GM19452 (cell line): ENCODE results near the gene B4GALT7.
"Not testable (repeated sequence)": the region's sequence is repeated elsewhere in the genome, so short reads cannot be mapped to it uniquely, and the experiment has no call there.

Experiments
- ATAC-seq: cut with Tn5 transposase; IDR thresholded peaks from one replicate; pipeline ENCODE4 v1.9.1; 2021; ENCODE audit not compliant: unreplicated experiment

B4GALT7 gene

GRCh38 chr5:177599731-177600507, at the start of gene B4GALT7:
Gene B4GALT7 (plus strand): TSS chr5:177600132. CDS start chr5:177600211, 79 bp downstream.
- peak; percentile 85 for ATAC-seq

GRCh38 chr5:177552839-177553455, 47.0 kb upstream of the B4GALT7 start:
- no peak for ATAC-seq

- ATAC-seq = peak; percentile 40
Measured at GRCh38 chr5:177553671-177554429, 46.1 kb upstream of the B4GALT7 start.

GRCh38 chr5:177554474-177555111, 45.3 kb upstream of the B4GALT7 start, which contains the start of gene FAM193B:
Gene FAM193B (minus strand): TSS chr5:177554563. CDS start chr5:177554458, 105 bp downstream.
- peak; percentile 85 for ATAC-seq

GRCh38 chr5:177555228-177555627, 44.7 kb upstream of the B4GALT7 start:
- ATAC-seq = no peak

- no peak for ATAC-seq
Measured at GRCh38 chr5:177555665-177556064, 44.3 kb upstream of the B4GALT7 start.

- ATAC-seq = no peak
Measured at GRCh38 chr5:177557041-177557647, 42.8 kb upstream of the B4GALT7 start.

GRCh38 chr5:177557796-177558195, 42.1 kb upstream of the B4GALT7 start:
- no peak for ATAC-seq

GRCh38 chr5:177559446-177559941, 40.4 kb upstream of the B4GALT7 start:
- not testable (repeated sequence) for ATAC-seq

- ATAC-seq = no peak
Measured at GRCh38 chr5:177565046-177565445, 34.9 kb upstream of the B4GALT7 start.

- ATAC-seq = no peak
Measured at GRCh38 chr5:177568326-177568725, 31.6 kb upstream of the B4GALT7 start.

- no peak for ATAC-seq
Measured at GRCh38 chr5:177569894-177570293, 30.0 kb upstream of the B4GALT7 start.

- ATAC-seq = no peak
Measured at GRCh38 chr5:177575488-177575887, 24.4 kb upstream of the B4GALT7 start.

- no peak for ATAC-seq
Measured at GRCh38 chr5:177576169-177576568, 23.8 kb upstream of the B4GALT7 start.

- ATAC-seq = no peak
Measured at GRCh38 chr5:177578316-177578715, 21.6 kb upstream of the B4GALT7 start.

GRCh38 chr5:177588413-177588909, 11.5 kb upstream of the B4GALT7 start:
- ATAC-seq = no peak

- no peak for ATAC-seq
Measured at GRCh38 chr5:177590406-177590805, 9.5 kb upstream of the B4GALT7 start.

- no peak for ATAC-seq
Measured at GRCh38 chr5:177591690-177592009, 8.3 kb upstream of the B4GALT7 start.

GRCh38 chr5:177592010-177592834, 7.7 kb upstream of the B4GALT7 start, which contains the start of gene TMED9:
Gene TMED9 (plus strand): TSS chr5:177592203. CDS start chr5:177592215, 12 bp downstream.
- peak; percentile 95 for ATAC-seq
